GM18505 (cell line): ENCODE measurements around the gene ITGA8.
"Not testable (repeated sequence)": the region's sequence is repeated elsewhere in the genome, so short reads cannot be mapped to it uniquely, and the experiment has no call there.

Experiments
- ATAC-seq: cut with Tn5 transposase; IDR thresholded peaks from one replicate; pipeline ENCODE4 v1.9.1; 2021; ENCODE audit not compliant: unreplicated experiment
- POLR2A ChIP-seq: IDR thresholded peaks from 4 replicates; pipeline ENCODE4 v1.6.1; 2011; ENCODE audit warnings: borderline replicate concordance; ENCODE audit not compliant: insufficient read depth, insufficient read length; ENCODE audit errors: extremely low read depth

ITGA8 gene

GRCh38 chr10:15678851-15679250 lies 40.9 kb downstream of the ITGA8 start:
- ATAC-seq, result no peak
- no peak for TF ChIP-seq POLR2A

- no peak for TF ChIP-seq POLR2A
- ATAC-seq, result no peak
Measured at GRCh38 chr10:15672469-15672868, 47.3 kb downstream of the ITGA8 start.

DNA sequence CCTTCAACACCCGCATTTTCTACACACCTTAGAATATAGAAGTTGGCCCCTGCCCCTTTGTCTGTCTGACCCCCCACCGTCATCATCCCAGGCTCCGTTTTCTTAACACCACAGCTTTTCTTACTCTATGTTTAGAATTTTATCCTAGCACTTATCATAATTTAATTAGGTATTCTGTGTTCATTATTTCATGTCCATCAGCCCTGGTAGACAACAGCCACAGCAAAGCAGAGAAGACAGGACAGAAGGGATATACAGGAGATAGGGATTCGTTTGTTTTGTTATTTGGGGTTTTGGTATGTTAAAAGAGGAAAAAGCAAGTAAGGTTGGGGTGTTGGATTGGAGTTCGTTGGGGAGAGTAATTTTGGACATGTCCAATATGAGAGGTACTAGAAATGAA lies 48.8 kb downstream of the ITGA8 start:
- ATAC-seq, result no peak
- TF ChIP-seq POLR2A, result no peak

GRCh38 chr10:15661574-15661973 lies 58.1 kb downstream of the ITGA8 start:
- no peak for ATAC-seq
- TF ChIP-seq POLR2A, result no peak

GRCh38 chr10:15660990-15661389 lies 58.7 kb downstream of the ITGA8 start:
- ATAC-seq, result no peak
- TF ChIP-seq POLR2A, result no peak

- ATAC-seq, result no peak
- no peak for TF ChIP-seq POLR2A
Measured at GRCh38 chr10:15658069-15658702, 61.5 kb downstream of the ITGA8 start.

DNA sequence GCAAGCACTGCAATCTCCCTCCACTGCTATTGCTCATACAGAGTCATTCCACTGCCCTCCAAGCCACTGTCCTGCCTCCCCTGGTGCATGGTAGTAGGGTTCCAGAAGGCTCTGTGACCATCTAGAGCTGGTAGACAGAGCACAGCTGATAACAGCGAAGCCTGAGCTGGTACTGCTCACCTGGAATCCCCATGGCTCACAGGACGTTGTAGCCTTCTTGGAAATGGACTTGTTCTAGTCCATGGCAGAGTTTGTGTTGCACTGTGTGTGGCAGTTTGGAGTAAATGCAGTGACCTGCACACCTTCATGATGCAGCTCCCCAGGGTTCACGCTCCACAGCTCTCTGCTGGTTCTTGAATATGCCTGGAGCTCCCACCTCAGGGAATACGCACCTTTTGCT lies 67.0 kb downstream of the ITGA8 start:
- no peak for ATAC-seq
- no peak for TF ChIP-seq POLR2A

DNA sequence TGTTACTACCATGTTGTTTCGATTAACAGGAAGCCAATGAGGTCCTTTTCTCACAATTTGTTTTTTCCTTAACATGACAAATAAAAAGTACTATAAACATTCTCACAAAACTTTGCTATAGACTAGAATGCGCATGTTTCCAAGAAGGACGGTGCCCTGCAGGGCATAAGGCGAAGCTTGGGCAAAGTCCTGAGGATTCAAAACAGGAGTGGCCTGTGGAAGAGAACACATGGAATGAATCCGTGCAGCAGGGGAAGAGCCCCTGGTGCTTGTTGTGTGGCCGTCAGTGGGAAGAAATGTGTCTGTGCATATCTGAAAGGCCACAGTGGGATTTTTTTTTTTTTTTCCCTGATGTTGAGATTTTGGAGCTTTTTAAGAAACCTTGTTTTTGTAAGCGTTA lies 67.6 kb downstream of the ITGA8 start:
- no peak for ATAC-seq
- TF ChIP-seq POLR2A, result no peak

GRCh38 chr10:15651175-15651574 lies 68.5 kb downstream of the ITGA8 start:
- ATAC-seq, result no peak
- no peak for TF ChIP-seq POLR2A

DNA sequence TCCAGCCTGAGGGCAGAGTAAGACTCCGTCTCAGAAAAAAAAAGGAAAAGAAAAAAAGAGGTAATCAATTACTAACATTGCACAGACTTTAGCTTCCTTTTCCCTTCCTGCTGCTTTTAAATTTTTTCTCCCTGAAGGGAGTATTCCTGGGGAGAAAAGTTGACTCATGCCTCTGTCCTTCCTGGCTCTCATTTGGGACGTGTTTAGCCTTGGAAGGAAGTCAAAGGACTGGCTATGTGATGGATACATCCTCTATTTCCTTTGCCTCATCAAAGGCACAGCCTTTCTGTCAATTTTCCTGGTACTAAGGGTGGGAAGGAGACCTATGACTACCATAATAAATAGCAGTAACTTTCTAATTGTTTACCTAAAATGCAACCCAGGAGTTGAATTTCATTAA lies 77.6 kb downstream of the ITGA8 start:
- TF ChIP-seq POLR2A, result no peak
- ATAC-seq, result no peak

GRCh38 chr10:15640536-15641085 lies 79.1 kb downstream of the ITGA8 start:
- no peak for ATAC-seq
- TF ChIP-seq POLR2A, result no peak

DNA sequence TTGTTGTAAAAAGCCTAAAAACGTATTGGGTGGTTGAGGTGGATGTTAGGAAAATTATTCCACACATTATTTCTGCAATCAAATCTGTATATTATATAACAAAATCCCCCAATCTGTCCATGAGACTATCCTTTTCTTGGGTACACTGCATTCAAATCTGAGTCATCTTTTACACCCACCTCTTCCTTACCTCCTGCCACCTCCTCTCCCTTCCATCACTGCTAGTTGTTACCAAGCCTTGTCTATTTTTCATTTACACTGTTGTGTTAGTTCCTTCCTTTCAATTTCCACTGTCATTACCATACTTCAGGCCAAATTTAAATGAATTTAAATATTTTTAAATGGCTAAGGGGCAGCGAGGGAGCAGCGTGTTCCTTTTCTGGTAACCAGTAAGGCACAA lies 83.3 kb downstream of the ITGA8 start:
- TF ChIP-seq POLR2A, result no peak
- ATAC-seq, result no peak

- no peak for TF ChIP-seq POLR2A
- ATAC-seq, result no peak
Measured at GRCh38 chr10:15632456-15633091, 87.1 kb downstream of the ITGA8 start.

DNA sequence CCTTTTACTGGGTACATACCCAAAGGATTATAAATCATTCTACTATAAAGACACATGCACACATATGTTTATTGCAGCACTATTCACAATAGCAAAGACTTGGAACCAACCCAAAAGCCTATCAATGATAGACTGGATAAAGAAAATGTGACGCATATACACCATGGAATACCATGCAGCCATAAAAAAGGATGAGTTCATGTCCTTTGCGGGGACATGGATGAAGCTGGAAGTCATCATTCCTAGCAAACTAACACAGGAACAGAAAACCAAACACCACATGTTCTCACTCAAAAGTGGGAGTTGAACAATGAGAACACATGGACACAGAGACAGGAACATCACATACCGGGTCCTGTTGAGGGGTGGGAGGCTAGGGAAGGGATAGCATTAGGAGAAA lies 88.5 kb downstream of the ITGA8 start:
- not testable (repeated sequence) for ATAC-seq
